Naive thymus-derived CD4-positive, alpha-beta T cell (primary cell): ENCODE results near the gene TAF5L. TPM values are rescaled to one million over a fixed set of nuclear protein-coding genes. Genes with fewer than 3 reads are reported as not detected.

Experiments used
- ATAC-seq: fragments of 150-1000 bp; cut with Tn5 transposase; 2 replicates; pipeline ENCODE4 v1.10.0; 2021; ENCODE audit warnings: mild to moderate bottlenecking, moderate library complexity
- CTCF ChIA-PET: fragments of 350-600 bp; sonication (Branson Sonifier 250); formaldehyde crosslinking; loops from one replicate; lab custom pipeline; 2021; ENCODE audit warnings: antibody characterized with exemption; lab: Charles Lee
- POLR2A ChIA-PET: fragments of 350-600 bp; sonication (Branson Sonifier 250); formaldehyde crosslinking; loops from one replicate; lab custom pipeline; 2021; ENCODE audit warnings: antibody characterized with exemption, inconsistent platforms; lab: Charles Lee
- DNase-seq, 9 donors: peaks; one replicate each; pipeline versions ENCODE4 v3.0.0 to v3.0.0-alpha.2; 2020 to 2022; ENCODE audit warnings: mixed read lengths in 1 of 9
- H3K27ac ChIP-seq: one replicate; pipeline ENCODE4 v1.7.0; 2013; ENCODE audit warnings: mild to moderate bottlenecking, low read depth, low read length, moderate library complexity
- H3K27me3 ChIP-seq, 2 donors: one replicate each; pipeline ENCODE4 v1.7.0; 2013; ENCODE audit warnings: low read length in 2 of 2, mild to moderate bottlenecking in 2 of 2, moderate library complexity in 2 of 2; ENCODE audit not compliant: control insufficient read depth in 2 of 2, insufficient read depth in 2 of 2
- H3K36me3 ChIP-seq, 3 experiments: 1 replicate in 2 of 3; 2 replicates in 1 of 3; pipeline ENCODE4 v1.7.0; 2013; ENCODE audit warnings: low read length in 3 of 3, mild to moderate bottlenecking in 3 of 3, moderate library complexity in 1 of 3; ENCODE audit not compliant: insufficient read depth in 3 of 3, control insufficient read depth in 2 of 3
- H3K4me1 ChIP-seq, 2 donors: one replicate each; pipeline ENCODE4 v1.7.0; 2013; ENCODE audit warnings: low read length in 2 of 2, mild to moderate bottlenecking in 2 of 2, moderate library complexity in 1 of 2; ENCODE audit not compliant: control insufficient read depth in 2 of 2, insufficient read depth in 2 of 2
- H3K4me3 ChIP-seq: 2 replicates; pipeline ENCODE4 v1.7.0; 2013; ENCODE audit warnings: mild to moderate bottlenecking, low read length
- H3K9me3 ChIP-seq, 3 experiments: 1 replicate in 2 of 3; 2 replicates in 1 of 3; pipeline ENCODE4 v1.7.0; 2013; ENCODE audit warnings: low read length in 3 of 3; ENCODE audit not compliant: control insufficient read depth in 2 of 3
- H3K27ac Mint-ChIP-seq, 9 donors: one replicate each; pipeline ENCODE4 v1.8.0; 2020 to 2022; ENCODE audit warnings: mixed read lengths in 9 of 9, mild to moderate bottlenecking in 8 of 9, moderate library complexity in 5 of 9, inconsistent platforms in 2 of 9
- H3K27me3 Mint-ChIP-seq, 5 donors: one replicate each; pipeline ENCODE4 v1.8.0; 2021 to 2022; ENCODE audit warnings: mixed read lengths in 5 of 5, mild to moderate bottlenecking in 1 of 5
- H3K36me3 Mint-ChIP-seq, 5 donors: one replicate each; pipeline ENCODE4 v1.8.0; 2020 to 2022; ENCODE audit warnings: mixed read lengths in 5 of 5, mild to moderate bottlenecking in 3 of 5, inconsistent platforms in 1 of 5
- H3K4me1 Mint-ChIP-seq, 7 donors: one replicate each; pipeline ENCODE4 v1.8.0; 2020 to 2022; ENCODE audit warnings: mixed read lengths in 7 of 7, mild to moderate bottlenecking in 3 of 7, inconsistent platforms in 1 of 7
- H3K4me3 Mint-ChIP-seq, 10 donors: one replicate each; pipeline ENCODE4 v1.8.0; 2020 to 2022; ENCODE audit warnings: mild to moderate bottlenecking in 10 of 10, mixed read lengths in 10 of 10, moderate library complexity in 6 of 10, inconsistent platforms in 2 of 10
- H3K9me3 Mint-ChIP-seq, 11 donors: one replicate each; pipeline ENCODE4 v1.8.0; 2020 to 2022; ENCODE audit warnings: mixed read lengths in 11 of 11, mild to moderate bottlenecking in 4 of 11, inconsistent platforms in 1 of 11, moderate library complexity in 1 of 11
- intact Hi-C, 2 donors: fragments of 100-400 bp; cut with micrococcal nuclease; formaldehyde crosslinking; loops; one replicate each; pipeline ENCODE4 v1.15.1; 2023
- polyA plus RNA-seq, 2 donors: library from polyadenylated mRNA; unstranded; fragments of 300-500 nt; fragmentation: Illumina TruSeq; gene quantifications; one replicate each; pipeline ENCODE4 v1.2.3, GENCODE V29; 2021
- total RNA-seq, 6 experiments: library from RNA in 5 of 6; stranded (reverse) in 5 of 6; gene quantifications; 1 replicate in 5 of 6; 2 replicates in 1 of 6; pipeline ENCODE4 v1.2.3 and lab custom pipeline; 2021 to 2026

The TAF5L gene
- total and polyA plus RNA-seq, 7 experiments from 2014 or later: 4.7 to 27.2 (median 19.7) TPM

DNA sequence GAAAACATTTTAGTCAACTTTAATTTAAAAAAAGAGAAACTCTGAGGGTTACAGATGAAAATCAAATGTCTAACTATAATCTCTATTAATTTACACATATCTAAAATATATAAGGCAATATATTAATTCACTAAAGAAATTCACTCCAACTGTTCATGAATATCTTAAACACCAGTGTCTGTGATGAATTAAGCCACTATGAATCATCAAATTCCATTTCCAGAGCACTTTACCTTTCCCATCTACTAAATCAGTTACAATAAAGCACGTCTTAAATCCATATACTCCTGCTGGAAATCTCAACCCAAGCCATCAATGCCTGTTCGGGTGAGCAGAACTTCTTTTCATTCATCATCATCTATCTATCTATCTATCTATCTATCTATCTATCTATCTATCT is 4.3 kb downstream of the TAF5L start:
- peaks cover 0 to 7% (median 0%) of the 10 kb centered on the region in 5 donors for H3K36me3 Mint-ChIP-seq
- intact Hi-C loops: no loop called here
- POLR2A ChIA-PET: interaction anchor here (0.7 kb wide), 1 partner anchor 656 kb away, joined by 3 read pairs; no protein-coding TSS in a partner anchor

DNA sequence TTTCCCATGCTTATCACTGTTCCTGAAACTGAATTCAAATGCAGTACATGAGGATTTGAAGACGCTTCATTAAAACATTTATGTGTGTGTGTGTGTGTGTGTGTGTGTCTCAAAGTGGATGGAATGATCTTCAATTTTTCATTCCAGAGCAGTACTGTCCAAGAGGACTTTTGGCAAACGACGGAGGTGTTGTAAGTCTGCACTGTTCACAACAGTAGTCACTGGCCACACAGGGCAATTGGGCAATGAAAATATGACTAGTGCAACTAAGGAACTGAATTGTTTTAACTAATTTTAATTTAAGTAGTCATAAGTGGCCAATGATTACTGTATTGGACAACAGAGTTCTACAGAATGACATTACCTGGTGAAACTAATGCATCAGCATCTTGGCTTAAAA is 5.0 kb downstream of the TAF5L start:
- H3K36me3 ChIP-seq: peaks cover 0 to 4% (median 0%) of the 10 kb centered on the region in 3 experiments
- H3K4me1 ChIP-seq: peaks cover 10 to 14% of the 10 kb centered on the region in 2 donors
- DNase-seq (no peak), ATAC-seq (no peak)
- no peak overlapping the region for H3K27ac ChIP-seq
- Mint-ChIP-seq H3K4me1 (peaks cover 45 to 72% (median 67%) of the 10 kb centered on the region in 7 donors), H3K36me3 (peaks cover 0 to 8% (median 0%) of the 10 kb centered on the region in 5 donors), H3K27ac (no peak overlapping the region), H3K27me3 (no peaks in the 10 kb centered on the region), H3K9me3 (no peaks in the 10 kb centered on the region), H3K4me3 (no peak overlapping the region)
- ChIA-PET POLR2A (interaction anchor here (0.7 kb wide), 1 partner anchor 657 kb away, joined by 3 read pairs; no protein-coding TSS in a partner anchor), CTCF (no interaction called here)
- no peaks in the 10 kb centered on the region for H3K9me3 ChIP-seq
- H3K27me3 ChIP-seq: no peaks in the 10 kb centered on the region
- intact Hi-C loops: no loop called here
- no peak overlapping the region for H3K4me3 ChIP-seq

More for the DNA sequence above, 4.3 kb downstream of the TAF5L start:
- Mint-ChIP-seq H3K27ac (no peak overlapping the region), H3K9me3 (no peaks in the 10 kb centered on the region), H3K27me3 (no peaks in the 10 kb centered on the region), H3K4me3 (no peak overlapping the region), H3K4me1 (peaks cover 44 to 73% (median 69%) of the 10 kb centered on the region in 7 donors)
- CTCF ChIA-PET: no interaction called here
- no peaks in the 10 kb centered on the region for H3K9me3 ChIP-seq
- ATAC-seq (no peak), DNase-seq (no peak)
- no peaks in the 10 kb centered on the region for H3K27me3 ChIP-seq
- H3K4me3 ChIP-seq: no peak overlapping the region
- no peak overlapping the region for H3K27ac ChIP-seq
- peaks cover 13 to 18% of the 10 kb centered on the region in 2 donors for H3K4me1 ChIP-seq
- H3K36me3 ChIP-seq: peaks cover 0 to 4% (median 0%) of the 10 kb centered on the region in 3 experiments

DNA sequence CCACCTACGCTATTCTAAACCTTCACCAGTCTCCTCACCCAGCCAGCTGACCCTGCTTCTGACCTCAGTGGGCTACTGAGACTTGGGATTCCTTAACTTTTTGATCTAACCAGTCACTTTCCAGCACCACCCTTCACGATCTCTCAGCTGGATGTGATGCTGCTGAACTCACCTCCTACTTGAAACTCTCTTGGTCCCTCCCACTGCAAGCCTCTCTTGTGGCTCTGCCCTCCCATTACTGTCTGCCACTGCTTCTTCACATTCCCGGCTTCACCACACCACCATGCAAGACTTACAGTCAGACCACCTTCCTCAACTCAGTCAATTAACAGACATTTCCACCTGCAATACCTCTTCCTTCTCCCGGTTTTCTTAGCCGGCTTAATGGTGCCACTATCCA is 6.3 kb downstream of the TAF5L start:
- Histone ChIP-seq H3K27ac (no peak overlapping the region), H3K4me3 (no peak overlapping the region), H3K9me3 (no peaks in the 10 kb centered on the region), H3K36me3 (peaks cover 0 to under 1% (median 0%) of the 10 kb centered on the region in 3 experiments), H3K4me1 (peaks cover 6 to 12% of the 10 kb centered on the region in 2 donors), H3K27me3 (no peaks in the 10 kb centered on the region)
- H3K27ac Mint-ChIP-seq: no peak overlapping the region
- peaks cover 0 to 4% (median 0%) of the 10 kb centered on the region in 5 donors for H3K36me3 Mint-ChIP-seq
- CTCF ChIA-PET: no interaction called here
- POLR2A ChIA-PET: no interaction called here
- no peaks in the 10 kb centered on the region for H3K27me3 Mint-ChIP-seq
- intact Hi-C loops: no loop called here
- H3K9me3 Mint-ChIP-seq: no peaks in the 10 kb centered on the region
- DNase-seq: no peak
- H3K4me3 Mint-ChIP-seq: peak overlapping the region in 1 of 10 donors; percentile 1
- ATAC-seq: no peak
- H3K4me1 Mint-ChIP-seq: peaks cover 38 to 67% (median 63%) of the 10 kb centered on the region in 7 donors

DNA sequence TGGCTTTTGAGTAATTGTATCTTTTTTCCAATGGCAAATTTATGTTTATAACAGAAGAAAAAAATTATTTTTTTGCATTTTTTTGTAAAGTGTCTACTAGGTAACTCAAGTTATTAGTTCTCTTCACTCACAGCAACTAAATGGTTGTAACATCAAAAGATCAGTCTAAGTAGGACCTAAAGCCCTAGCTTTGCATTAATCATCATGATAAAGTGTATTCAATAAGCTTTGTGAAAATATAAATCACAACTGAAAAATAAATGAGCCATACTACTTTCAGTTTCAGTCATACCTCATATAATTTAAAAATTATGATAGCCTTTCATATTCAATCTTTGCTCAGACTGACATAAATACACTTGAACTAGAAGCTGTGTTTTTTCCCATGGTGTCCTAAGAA is 6.9 kb downstream of the TAF5L start:
- ChIA-PET CTCF (interaction anchor here (0.6 kb wide), 1 partner anchor 20 kb away, joined by 4 read pairs; no protein-coding TSS in a partner anchor), POLR2A (no interaction called here)
- no peaks in the 10 kb centered on the region for H3K27me3 ChIP-seq
- no peak overlapping the region for H3K27ac ChIP-seq
- H3K9me3 ChIP-seq: no peaks in the 10 kb centered on the region
- no peaks in the 10 kb centered on the region for H3K9me3 Mint-ChIP-seq
- H3K4me3 ChIP-seq: no peak overlapping the region
- ATAC-seq: no peak
- H3K4me1 ChIP-seq: peaks cover 0 to 6% of the 10 kb centered on the region in 2 donors
- intact Hi-C loops: no loop called here
- no peaks in the 10 kb centered on the region for H3K27me3 Mint-ChIP-seq
- H3K4me3 Mint-ChIP-seq: no peak overlapping the region
- H3K36me3 ChIP-seq: peaks cover 0 to 7% (median 0%) of the 10 kb centered on the region in 3 experiments
- H3K27ac Mint-ChIP-seq: no peak overlapping the region
- no peak for DNase-seq
- peaks cover 33 to 64% (median 57%) of the 10 kb centered on the region in 7 donors for H3K4me1 Mint-ChIP-seq
- peaks cover 0 to 4% (median 3%) of the 10 kb centered on the region in 5 donors for H3K36me3 Mint-ChIP-seq

DNA sequence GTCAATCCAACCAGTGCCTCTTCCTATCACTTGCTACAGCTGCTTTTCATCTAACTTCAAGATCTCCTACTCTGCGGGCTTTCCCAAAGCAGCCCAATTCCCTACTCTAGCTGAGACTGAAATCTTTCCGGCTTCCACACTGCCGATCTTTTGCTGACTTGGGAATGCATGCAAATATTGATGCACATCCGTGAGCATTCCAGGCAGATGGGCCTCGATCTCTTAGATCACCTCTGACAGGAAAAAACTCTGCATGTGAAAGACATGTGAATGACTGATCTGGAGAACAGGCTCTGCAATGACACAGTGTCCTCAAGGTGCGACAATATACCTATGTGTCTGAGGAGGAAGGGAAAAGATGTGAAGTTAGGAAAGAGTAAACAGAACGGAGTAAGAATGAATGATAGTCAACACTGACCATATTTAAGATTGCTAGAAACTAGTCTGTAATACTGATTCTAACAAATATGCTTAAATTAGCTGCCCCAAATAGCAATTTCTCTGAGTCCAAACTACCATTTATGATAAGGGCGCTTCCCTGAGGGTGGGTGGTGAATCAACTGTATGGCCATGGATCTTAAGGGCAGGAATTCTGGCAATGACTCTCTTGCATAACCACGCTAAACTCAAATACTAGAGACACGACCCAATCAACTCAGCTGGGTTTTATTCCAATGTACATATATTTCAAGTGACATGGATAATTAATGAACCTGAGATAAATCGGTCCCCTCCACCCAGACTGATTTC is 8.4 kb downstream of the TAF5L start:
- Histone ChIP-seq H3K27ac (no peak overlapping the region), H3K9me3 (no peaks in the 10 kb centered on the region), H3K36me3 (peaks cover 3 to 21% (median 9%) of the 10 kb centered on the region in 3 experiments), H3K27me3 (no peaks in the 10 kb centered on the region), H3K4me1 (no peaks in the 10 kb centered on the region), H3K4me3 (no peak overlapping the region)
- CTCF ChIA-PET: interaction anchor here (0.8 kb wide), 1 partner anchor 25 kb away, joined by 7 read pairs; no protein-coding TSS in a partner anchor
- Mint-ChIP-seq H3K4me1 (peaks cover 26 to 54% (median 44%) of the 10 kb centered on the region in 7 donors), H3K27me3 (no peaks in the 10 kb centered on the region), H3K27ac (no peak overlapping the region), H3K36me3 (peaks cover 3 to 17% (median 7%) of the 10 kb centered on the region in 5 donors), H3K4me3 (no peak overlapping the region), H3K9me3 (no peaks in the 10 kb centered on the region)
- POLR2A ChIA-PET: no interaction called here
- no peak for DNase-seq
- ATAC-seq: no peak
- intact Hi-C loops: no loop called here

DNA sequence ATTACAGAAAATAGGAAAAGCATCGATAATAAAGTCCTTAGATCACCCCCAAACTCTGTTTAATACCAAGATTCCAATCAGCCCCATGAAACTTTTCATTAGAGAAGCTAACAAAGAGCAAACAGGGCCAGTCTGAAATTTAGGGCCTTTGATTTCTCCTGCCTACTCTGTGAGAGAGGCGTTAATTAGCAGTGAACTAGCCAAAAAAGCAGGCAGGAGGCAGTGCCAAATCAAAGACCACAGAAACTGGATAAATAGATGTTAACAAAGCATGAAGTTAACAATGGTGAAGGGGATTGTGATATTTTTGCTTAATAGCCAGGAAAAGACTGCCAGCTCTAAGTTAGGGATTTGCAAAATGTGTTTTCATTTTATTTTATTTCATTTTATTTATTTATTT is 11.2 kb downstream of the TAF5L start:
- Mint-ChIP-seq H3K4me3 (no peak overlapping the region), H3K4me1 (peaks cover 6 to 34% (median 22%) of the 10 kb centered on the region in 7 donors), H3K27me3 (no peaks in the 10 kb centered on the region), H3K27ac (peak overlapping the region in 1 of 9 donors; percentile 30), H3K9me3 (no peaks in the 10 kb centered on the region), H3K36me3 (peaks cover 18 to 44% (median 25%) of the 10 kb centered on the region in 5 donors)
- Histone ChIP-seq H3K27ac (no peak overlapping the region), H3K4me3 (no peak overlapping the region), H3K36me3 (peaks cover 12 to 49% (median 27%) of the 10 kb centered on the region in 3 experiments), H3K4me1 (no peaks in the 10 kb centered on the region), H3K27me3 (no peaks in the 10 kb centered on the region), H3K9me3 (no peaks in the 10 kb centered on the region)
- DNase-seq (no peak), ATAC-seq (no peak)
- intact Hi-C loops: no loop called here
- ChIA-PET POLR2A (no interaction called here), CTCF (no interaction called here)
